PC-9 (cell line): ENCODE measurements around the gene SELPLG. TPM values are rescaled to one million over a fixed set of nuclear protein-coding genes. Genes with fewer than 3 reads are reported as not detected.

Experiments
- BruUV-seq: library from RNA; stranded (reverse); fragments of 400-500 nt; replicated peaks from 2 replicates; lab custom pipeline; 2021; lab: Mats Ljungman, UMichigan
- CTCF ChIA-PET: fragments of 300-600 bp; sonication (Branson Sonifier 250); formaldehyde crosslinking; loops from one replicate; lab custom pipeline; 2022; ENCODE audit warnings: antibody characterized with exemption; lab: Charles Lee
- POLR2A ChIA-PET: fragments of 300-600 bp; sonication (Branson Sonifier 250); formaldehyde crosslinking; loops from one replicate; lab custom pipeline; 2022; ENCODE audit warnings: antibody characterized with exemption; ENCODE audit not compliant: unreplicated experiment; lab: Charles Lee
- DNase-seq, 2 experiments: peaks; one replicate each; pipeline versions ENCODE4 v3.0.0 to v3.0.0-alpha.2; 2015 to 2022; ENCODE audit warnings: mixed read lengths in 1 of 2
- H2AFZ ChIP-seq: fragments of 200-600 bp; sonication (generic); 2 replicates; pipeline ENCODE4 v1.8.1; 2017; ENCODE audit warnings: antibody characterized with exemption
- H3F3A ChIP-seq: fragments of 200-600 bp; sonication (generic); 2 replicates; pipeline ENCODE4 v1.8.1; 2017; ENCODE audit warnings: antibody characterized with exemption, mild to moderate bottlenecking, low read depth; ENCODE audit not compliant: insufficient read depth
- H3K27ac ChIP-seq: fragments of 200-600 bp; sonication (generic); 2 replicates; pipeline ENCODE4 v1.6.1; 2016; ENCODE audit warnings: mixed run types
- H3K27me3 ChIP-seq: fragments of 200-600 bp; sonication (generic); 2 replicates; pipeline ENCODE4 v1.6.1; 2016; ENCODE audit warnings: low read depth, mixed run types; ENCODE audit not compliant: insufficient read depth
- H3K36me3 ChIP-seq: fragments of 200-600 bp; sonication (generic); 2 replicates; pipeline ENCODE4 v1.6.1; 2016; ENCODE audit warnings: low read depth, mixed run types
- H3K4me1 ChIP-seq: fragments of 200-600 bp; sonication (generic); replicated peaks from 2 replicates; pipeline ENCODE4 v1.6.1; 2016; ENCODE audit warnings: mixed run types; ENCODE audit not compliant: insufficient read depth
- H3K4me2 ChIP-seq: fragments of 200-600 bp; sonication (generic); 2 replicates; pipeline ENCODE4 v1.6.1; 2017; ENCODE audit warnings: mixed run types
- H3K4me3 ChIP-seq: fragments of 200-600 bp; sonication (generic); 2 replicates; pipeline ENCODE4 v1.6.1; 2016; ENCODE audit warnings: mixed run types
- H3K79me2 ChIP-seq: fragments of 200-600 bp; sonication (generic); 2 replicates; pipeline ENCODE4 v1.6.1; 2017; ENCODE audit warnings: low read depth, mixed run types
- H3K9me2 ChIP-seq: fragments of 200-600 bp; sonication (generic); 2 replicates; pipeline ENCODE4 v1.8.1; 2017; ENCODE audit warnings: mild to moderate bottlenecking; ENCODE audit not compliant: insufficient read depth
- H3K9me3 ChIP-seq: fragments of 200-600 bp; sonication (generic); 2 replicates; pipeline ENCODE4 v1.8.1; 2016; ENCODE audit warnings: low read depth; ENCODE audit not compliant: insufficient read depth
- H4K20me1 ChIP-seq: fragments of 200-600 bp; sonication (generic); 2 replicates; pipeline ENCODE4 v1.8.1; 2017; ENCODE audit not compliant: insufficient read depth
- CTCF ChIP-seq: fragments of 200-600 bp; sonication (generic); conservative IDR thresholded peaks from 2 replicates; pipeline ENCODE4 v1.6.1; 2017; ENCODE audit warnings: mixed run types, antibody characterized with exemption, mild to moderate bottlenecking, moderate library complexity
- EZH2 ChIP-seq: fragments of 200-600 bp; sonication (generic); IDR thresholded peaks from 2 replicates; pipeline ENCODE4 v1.8.0; 2017; ENCODE audit warnings: antibody characterized with exemption, low read depth
- intact Hi-C: fragments of 100-400 bp; cut with micrococcal nuclease; formaldehyde crosslinking; loops from one replicate; pipeline ENCODE4 v1.10.0; 2022; ENCODE audit not compliant: unreplicated experiment
- total RNA-seq: library from RNA; stranded (reverse); gene quantifications from 2 replicates; pipeline ENCODE4 v1.2.3, GENCODE V29; 2021

SELPLG gene
- total RNA-seq, 1 experiment from 2014 or later, result 0.96 TPM

GRCh38 chr12:108675792-108676191 is 42.1 kb upstream of the SELPLG start:
- H3K4me3 ChIP-seq, result no peak overlapping the region
- no peaks in the 10 kb centered on the region for H3K9me2 ChIP-seq
- no peak overlapping the region for H3K27ac ChIP-seq
- POLR2A ChIA-PET, result no interaction called here
- TF ChIP-seq EZH2, result no peak
- TF ChIP-seq CTCF, result no peak
- H2AFZ ChIP-seq, result no peak overlapping the region
- H3K4me2 ChIP-seq, result no peak overlapping the region
- no peaks in the 10 kb centered on the region; the same call in 1 of the 2 replicates for H3K36me3 ChIP-seq
- H3K27me3 ChIP-seq, result no peaks in the 10 kb centered on the region
- H3K4me1 ChIP-seq, result no peaks in the 10 kb centered on the region
- BruUV-seq, result no TSS peak
- DNase-seq, result no peak
- peaks cover 19% of the 10 kb centered on the region for H3K79me2 ChIP-seq
- CTCF ChIA-PET, result no interaction called here
- H3F3A ChIP-seq, result peaks cover 17% of the 10 kb centered on the region
- peaks cover 4% of the 10 kb centered on the region; the same call in 1 of the 2 replicates for H4K20me1 ChIP-seq
- H3K9me3 ChIP-seq, result no peaks in the 10 kb centered on the region
- intact Hi-C loops, result no loop called here

GRCh38 chr12:108672054-108672453 is 38.4 kb upstream of the SELPLG start:
- Histone ChIP-seq H3K9me2 (no peaks in the 10 kb centered on the region), H3K4me3 (no peak overlapping the region), H3K27ac (no peak overlapping the region), H4K20me1 (peaks cover 4% of the 10 kb centered on the region; the same call in 1 of the 2 replicates), H3K4me1 (no peaks in the 10 kb centered on the region), H3K27me3 (no peaks in the 10 kb centered on the region), H3K79me2 (peaks cover 8% of the 10 kb centered on the region; the same call in 1 of the 2 replicates), H2AFZ (no peak overlapping the region), H3K4me2 (no peak overlapping the region), H3K9me3 (no peaks in the 10 kb centered on the region), H3F3A (peaks cover 15% of the 10 kb centered on the region), H3K36me3 (no peaks in the 10 kb centered on the region; the same call in 1 of the 2 replicates)
- POLR2A ChIA-PET, result interaction anchor here (0.6 kb wide), 1 partner anchor 73 kb away, joined by 5 read pairs; no protein-coding TSS in a partner anchor
- DNase-seq, result no peak
- TF ChIP-seq CTCF (no peak), EZH2 (no peak)
- intact Hi-C loops, result no loop called here
- CTCF ChIA-PET, result no interaction called here
- BruUV-seq, result no TSS peak

- peaks cover 8% of the 10 kb centered on the region; the same call in 1 of the 2 replicates for H3K79me2 ChIP-seq
- BruUV-seq, result no TSS peak
- no peak overlapping the region for H3K27ac ChIP-seq
- no peaks in the 10 kb centered on the region for H3K27me3 ChIP-seq
- H3K9me3 ChIP-seq, result no peaks in the 10 kb centered on the region
- H3K4me1 ChIP-seq, result no peaks in the 10 kb centered on the region
- no peak for DNase-seq
- intact Hi-C loops, result no loop called here
- H3K9me2 ChIP-seq, result no peaks in the 10 kb centered on the region
- POLR2A ChIA-PET, result interaction anchor here (0.6 kb wide), 1 partner anchor 61 kb away, joined by 3 read pairs; no protein-coding TSS in a partner anchor
- peaks cover 4% of the 10 kb centered on the region; the same call in 1 of the 2 replicates for H4K20me1 ChIP-seq
- no peak overlapping the region for H3K4me3 ChIP-seq
- no peak overlapping the region for H3K4me2 ChIP-seq
- TF ChIP-seq CTCF (no peak), EZH2 (no peak)
- CTCF ChIA-PET, result no interaction called here
- H2AFZ ChIP-seq, result no peak overlapping the region
- H3F3A ChIP-seq, result peaks cover 12% of the 10 kb centered on the region
- no peaks in the 10 kb centered on the region; the same call in 1 of the 2 replicates for H3K36me3 ChIP-seq
Measured at GRCh38 chr12:108671110-108671509, 37.4 kb upstream of the SELPLG start.
